Astrocyte (in vitro differentiated cells and primary cell): ENCODE data around the gene MRTFA. TPM values are rescaled to one million over a fixed set of nuclear protein-coding genes. Genes with fewer than 3 reads are reported as not detected.

Experiments used
- DNase-seq: peaks from one replicate; pipeline ENCODE4 v3.0.0-alpha.2; 2010; ENCODE audit warnings: low read depth
- FAIRE-seq: peaks from 2 replicates; lab custom pipeline; 2011; peaks lifted over from hg19 to GRCh38; lab: Jason Lieb, UNC
- H2AFZ ChIP-seq: 2 replicates; pipeline ENCODE4 v1.6.0; 2012; ENCODE audit warnings: low read depth, low read length, inconsistent platforms
- H3K27ac ChIP-seq: 2 replicates; pipeline ENCODE4 v1.5.1; 2011; ENCODE audit warnings: low read depth, low read length, inconsistent platforms
- H3K27me3 ChIP-seq: 2 replicates; pipeline ENCODE4 v1.6.0; 2011; ENCODE audit warnings: low read length, inconsistent platforms; ENCODE audit not compliant: insufficient read depth
- H3K36me3 ChIP-seq: 2 replicates; pipeline ENCODE4 v1.5.1; 2011; ENCODE audit warnings: low read length, inconsistent platforms; ENCODE audit not compliant: insufficient read depth
- H3K4me1 ChIP-seq: 2 replicates; pipeline ENCODE4 v1.5.1; 2011; ENCODE audit warnings: low read length, inconsistent platforms; ENCODE audit not compliant: insufficient read depth
- H3K4me2 ChIP-seq: 2 replicates; pipeline ENCODE4 v1.6.0; 2012; ENCODE audit warnings: low read length, inconsistent platforms
- H3K4me3 ChIP-seq: 2 replicates; pipeline ENCODE4 v1.5.1; 2011; ENCODE audit warnings: low read depth, mild to moderate bottlenecking, low read length, inconsistent platforms; ENCODE audit not compliant: insufficient read depth
- H3K79me2 ChIP-seq: 2 replicates; pipeline ENCODE4 v1.6.0; 2012; ENCODE audit warnings: mild to moderate bottlenecking, low read length, inconsistent platforms; ENCODE audit not compliant: insufficient read depth
- H3K9ac ChIP-seq: 2 replicates; pipeline ENCODE4 v1.6.0; 2012; ENCODE audit warnings: mild to moderate bottlenecking, low read length, inconsistent platforms
- H3K9me3 ChIP-seq: 2 replicates; pipeline ENCODE4 v1.5.1; 2012; ENCODE audit warnings: low read depth, mild to moderate bottlenecking, low read length, inconsistent platforms; ENCODE audit not compliant: insufficient read depth
- H4K20me1 ChIP-seq: 2 replicates; pipeline ENCODE4 v1.6.0; 2012; ENCODE audit warnings: low read length, inconsistent platforms; ENCODE audit not compliant: insufficient read depth
- H3K27ac Mint-ChIP-seq: one replicate; pipeline ENCODE4 v1.8.0; 2021; ENCODE audit warnings: mild to moderate bottlenecking, mixed read lengths; ENCODE audit not compliant: unreplicated experiment
- H3K27me3 Mint-ChIP-seq: one replicate; pipeline ENCODE4 v1.8.0; 2021; ENCODE audit warnings: low read depth, mixed read lengths; ENCODE audit not compliant: unreplicated experiment
- H3K36me3 Mint-ChIP-seq: one replicate; pipeline ENCODE4 v1.8.0; 2021; ENCODE audit warnings: low read depth, mixed read lengths; ENCODE audit not compliant: unreplicated experiment
- H3K4me1 Mint-ChIP-seq: one replicate; pipeline ENCODE4 v1.8.0; 2021; ENCODE audit warnings: low read depth, mixed read lengths; ENCODE audit not compliant: unreplicated experiment
- H3K4me3 Mint-ChIP-seq: one replicate; pipeline ENCODE4 v1.8.0; 2021; ENCODE audit warnings: mild to moderate bottlenecking, moderate library complexity, mixed read lengths; ENCODE audit not compliant: unreplicated experiment
- H3K9me3 Mint-ChIP-seq: one replicate; pipeline ENCODE4 v1.8.0; 2021; ENCODE audit warnings: mild to moderate bottlenecking, mixed read lengths; ENCODE audit not compliant: unreplicated experiment
- EZH2 ChIP-seq: IDR thresholded peaks from 2 replicates; pipeline ENCODE4 v1.6.1; 2012; ENCODE audit warnings: mild to moderate bottlenecking, low read length, inconsistent platforms; ENCODE audit not compliant: insufficient read depth
- total RNA-seq: library from RNA; stranded (reverse); gene quantifications from 2 replicates; pipeline ENCODE4 v1.2.1, GENCODE V29; 2021
- TF ChIP-seq, protein P1 (sequence below): IDR thresholded peaks from 2 replicates; pipeline ENCODE4 v1.5.1; 2011; ENCODE audit warnings: low read depth, mild to moderate bottlenecking, inconsistent platforms, low read length, moderate library complexity; ENCODE audit not compliant: insufficient read depth

The MRTFA gene
- total RNA-seq, 1 donor from 2014 or later, result 74.3 TPM

DNA sequence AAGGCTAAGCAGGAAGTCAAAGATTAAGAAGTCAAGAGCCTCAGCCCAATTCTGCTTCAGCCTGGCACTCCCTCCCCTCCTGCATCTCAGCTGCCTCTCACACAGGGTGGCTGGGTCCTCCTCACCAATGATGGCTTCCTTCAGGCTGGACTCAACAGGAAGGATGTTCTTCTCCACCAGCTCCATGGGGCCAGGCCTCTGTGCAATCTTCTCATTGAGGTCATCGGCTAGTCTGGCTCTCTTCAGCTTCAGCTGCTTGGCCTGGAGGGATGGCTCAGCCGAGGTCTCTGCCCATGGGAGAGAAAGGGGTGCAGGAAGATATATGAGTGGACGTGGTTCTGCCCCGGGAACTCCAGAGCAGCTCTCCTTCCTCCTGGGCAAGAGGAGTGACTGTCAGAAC is 207.0 kb downstream of the MRTFA start:
- H3K9ac ChIP-seq, result no peak overlapping the region
- no peak overlapping the region for H3K4me2 ChIP-seq
- H3K36me3 ChIP-seq, result peaks cover 29% of the 10 kb centered on the region
- Mint-ChIP-seq H3K27me3 (no peaks in the 10 kb centered on the region), H3K4me3 (no peak overlapping the region), H3K4me1 (peaks cover 9% of the 10 kb centered on the region), H3K9me3 (no peaks in the 10 kb centered on the region), H3K36me3 (peaks cover 40% of the 10 kb centered on the region), H3K27ac (no peak overlapping the region)
- peaks cover 81% of the 10 kb centered on the region for H4K20me1 ChIP-seq
- FAIRE-seq (no peak), DNase-seq (no peak)
- no peak overlapping the region for H3K4me3 ChIP-seq
- H3K27ac ChIP-seq, result no peak overlapping the region
- H3K27me3 ChIP-seq, result no peaks in the 10 kb centered on the region
- H3K79me2 ChIP-seq, result peaks cover 51% of the 10 kb centered on the region
- TF ChIP-seq, protein P1, sequence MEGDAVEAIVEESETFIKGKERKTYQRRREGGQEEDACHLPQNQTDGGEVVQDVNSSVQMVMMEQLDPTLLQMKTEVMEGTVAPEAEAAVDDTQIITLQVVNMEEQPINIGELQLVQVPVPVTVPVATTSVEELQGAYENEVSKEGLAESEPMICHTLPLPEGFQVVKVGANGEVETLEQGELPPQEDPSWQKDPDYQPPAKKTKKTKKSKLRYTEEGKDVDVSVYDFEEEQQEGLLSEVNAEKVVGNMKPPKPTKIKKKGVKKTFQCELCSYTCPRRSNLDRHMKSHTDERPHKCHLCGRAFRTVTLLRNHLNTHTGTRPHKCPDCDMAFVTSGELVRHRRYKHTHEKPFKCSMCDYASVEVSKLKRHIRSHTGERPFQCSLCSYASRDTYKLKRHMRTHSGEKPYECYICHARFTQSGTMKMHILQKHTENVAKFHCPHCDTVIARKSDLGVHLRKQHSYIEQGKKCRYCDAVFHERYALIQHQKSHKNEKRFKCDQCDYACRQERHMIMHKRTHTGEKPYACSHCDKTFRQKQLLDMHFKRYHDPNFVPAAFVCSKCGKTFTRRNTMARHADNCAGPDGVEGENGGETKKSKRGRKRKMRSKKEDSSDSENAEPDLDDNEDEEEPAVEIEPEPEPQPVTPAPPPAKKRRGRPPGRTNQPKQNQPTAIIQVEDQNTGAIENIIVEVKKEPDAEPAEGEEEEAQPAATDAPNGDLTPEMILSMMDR, result no peak
- no peak for TF ChIP-seq EZH2
- H2AFZ ChIP-seq, result no peak overlapping the region
- peaks cover 9% of the 10 kb centered on the region for H3K4me1 ChIP-seq
- H3K9me3 ChIP-seq, result no peaks in the 10 kb centered on the region

DNA sequence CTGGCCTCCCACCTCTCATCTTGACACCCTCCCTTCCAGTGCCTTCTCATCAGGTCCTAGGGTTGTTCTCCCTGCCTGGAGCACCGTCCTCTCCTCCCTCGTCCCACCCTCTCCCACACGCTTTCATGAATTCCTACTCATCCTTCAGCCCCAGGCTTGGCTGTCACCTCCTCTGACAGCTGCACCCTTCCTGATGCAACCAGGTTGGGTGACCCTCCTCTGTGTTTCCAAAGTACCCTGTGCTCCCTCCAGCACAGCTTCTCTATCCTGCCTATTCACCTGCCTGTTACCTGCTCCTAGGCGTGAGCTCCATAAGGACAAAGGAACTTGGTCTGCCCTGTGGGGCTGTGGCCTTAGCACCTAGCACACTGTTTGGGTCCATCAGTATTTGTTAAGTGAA is 207.7 kb downstream of the MRTFA start:
- Mint-ChIP-seq H3K4me1 (peaks cover 5% of the 10 kb centered on the region), H3K27me3 (no peaks in the 10 kb centered on the region), H3K9me3 (no peaks in the 10 kb centered on the region), H3K4me3 (no peak overlapping the region), H3K36me3 (peaks cover 34% of the 10 kb centered on the region), H3K27ac (no peak overlapping the region)
- H3K9me3 ChIP-seq, result no peaks in the 10 kb centered on the region
- H3K27me3 ChIP-seq, result no peaks in the 10 kb centered on the region
- H3K36me3 ChIP-seq, result peaks cover 35% of the 10 kb centered on the region
- TF ChIP-seq, protein P1, result no peak
- no peak for TF ChIP-seq EZH2
- no peak overlapping the region for H3K4me3 ChIP-seq
- H3K4me1 ChIP-seq, result peaks cover 9% of the 10 kb centered on the region
- no peak for DNase-seq
- H3K27ac ChIP-seq, result no peak overlapping the region
- no peak overlapping the region for H3K4me2 ChIP-seq
- no peak for FAIRE-seq
- no peak overlapping the region for H3K9ac ChIP-seq
- H2AFZ ChIP-seq, result no peak overlapping the region
- H3K79me2 ChIP-seq, result peaks cover 54% of the 10 kb centered on the region
- H4K20me1 ChIP-seq, result peaks cover 84% of the 10 kb centered on the region

DNA sequence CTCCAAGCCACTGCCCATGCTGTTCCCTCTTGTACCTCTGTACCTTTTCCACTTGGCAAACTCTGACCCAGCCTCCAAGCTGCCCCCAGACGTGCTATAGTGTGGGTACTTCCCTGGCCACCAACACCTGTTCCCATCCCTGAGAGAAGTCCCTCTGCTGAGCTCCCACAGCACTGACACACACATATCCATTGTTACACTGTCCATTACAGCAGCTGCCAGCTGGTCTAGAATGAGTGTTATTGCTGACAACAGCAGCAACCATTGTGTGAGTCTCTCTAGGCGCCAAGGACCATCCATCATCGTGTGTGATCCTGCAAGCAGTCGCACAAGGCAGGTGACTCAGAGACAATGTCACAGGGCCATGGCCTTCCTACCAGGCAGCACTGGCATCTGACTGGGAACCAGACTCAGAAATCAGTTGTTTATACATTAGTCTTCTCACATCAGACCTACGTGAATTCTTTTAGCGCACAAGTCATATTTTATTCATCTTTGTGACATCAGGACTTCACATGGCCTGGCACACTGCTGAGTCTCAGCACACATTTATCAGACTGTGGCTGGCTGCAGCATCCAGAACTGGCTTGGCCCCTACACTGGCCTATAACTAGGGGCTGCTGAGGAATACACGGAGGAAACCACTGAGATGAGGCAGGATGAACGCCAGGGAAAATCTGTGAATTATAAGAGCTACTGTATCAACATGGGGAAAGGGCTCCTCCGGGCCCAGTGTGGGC is 209.8 kb downstream of the MRTFA start:
- peaks cover 55% of the 10 kb centered on the region for H3K79me2 ChIP-seq
- H3K36me3 ChIP-seq, result peaks cover 42% of the 10 kb centered on the region
- no peak for FAIRE-seq
- no peaks in the 10 kb centered on the region for H3K27me3 ChIP-seq
- no peaks in the 10 kb centered on the region for H3K27me3 Mint-ChIP-seq
- peaks cover 13% of the 10 kb centered on the region for H3K4me1 Mint-ChIP-seq
- H3K9me3 Mint-ChIP-seq, result peaks cover 2% of the 10 kb centered on the region
- H3K4me3 ChIP-seq, result no peak overlapping the region
- no peak overlapping the region for H3K4me3 Mint-ChIP-seq
- peaks cover 89% of the 10 kb centered on the region for H4K20me1 ChIP-seq
- H3K36me3 Mint-ChIP-seq, result peaks cover 48% of the 10 kb centered on the region
- peaks cover 9% of the 10 kb centered on the region for H3K4me1 ChIP-seq
- H3K9me3 ChIP-seq, result no peaks in the 10 kb centered on the region
- H3K9ac ChIP-seq, result peak overlapping the region; percentile 58
- H3K27ac ChIP-seq, result peak overlapping the region; percentile 63
- DNase-seq, result peak; percentile 84
- H3K4me2 ChIP-seq, result no peak overlapping the region
- no peak overlapping the region for H2AFZ ChIP-seq
- H3K27ac Mint-ChIP-seq, result peak overlapping the region; percentile 34
- TF ChIP-seq, protein P1, result no peak
- TF ChIP-seq EZH2, result no peak
